Measurements from ENCODE around the gene YAE1. TPM values are rescaled to one million over a fixed set of nuclear protein-coding genes. Genes with fewer than 3 reads are reported as not detected.
"Not testable (repeated sequence)": the region's sequence is repeated elsewhere in the genome, so short reads cannot be mapped to it uniquely, and the experiment has no call there.

Gene YAE1
- total RNA-seq, 1 donor from 2014 or later: 20.9 TPM

- TF ChIP-seq, protein P1, sequence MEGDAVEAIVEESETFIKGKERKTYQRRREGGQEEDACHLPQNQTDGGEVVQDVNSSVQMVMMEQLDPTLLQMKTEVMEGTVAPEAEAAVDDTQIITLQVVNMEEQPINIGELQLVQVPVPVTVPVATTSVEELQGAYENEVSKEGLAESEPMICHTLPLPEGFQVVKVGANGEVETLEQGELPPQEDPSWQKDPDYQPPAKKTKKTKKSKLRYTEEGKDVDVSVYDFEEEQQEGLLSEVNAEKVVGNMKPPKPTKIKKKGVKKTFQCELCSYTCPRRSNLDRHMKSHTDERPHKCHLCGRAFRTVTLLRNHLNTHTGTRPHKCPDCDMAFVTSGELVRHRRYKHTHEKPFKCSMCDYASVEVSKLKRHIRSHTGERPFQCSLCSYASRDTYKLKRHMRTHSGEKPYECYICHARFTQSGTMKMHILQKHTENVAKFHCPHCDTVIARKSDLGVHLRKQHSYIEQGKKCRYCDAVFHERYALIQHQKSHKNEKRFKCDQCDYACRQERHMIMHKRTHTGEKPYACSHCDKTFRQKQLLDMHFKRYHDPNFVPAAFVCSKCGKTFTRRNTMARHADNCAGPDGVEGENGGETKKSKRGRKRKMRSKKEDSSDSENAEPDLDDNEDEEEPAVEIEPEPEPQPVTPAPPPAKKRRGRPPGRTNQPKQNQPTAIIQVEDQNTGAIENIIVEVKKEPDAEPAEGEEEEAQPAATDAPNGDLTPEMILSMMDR (conservative IDR thresholded peaks at IDR 0.05; ENCODE audit: low read depth, low read length): no peak
- H3K4me3 ChIP-seq (ENCODE audit: low read depth, low read length): no peak overlapping the region
- no peak for DNase-seq (ENCODE audit: low read depth)
These were observed 30.5 kb upstream of the YAE1 start for GRCh38 chr7:39535720-39536119.

- DNase-seq (ENCODE audit: low read depth): no peak
These were observed 29.3 kb upstream of the YAE1 start for GRCh38 chr7:39536951-39537350.

DNA sequence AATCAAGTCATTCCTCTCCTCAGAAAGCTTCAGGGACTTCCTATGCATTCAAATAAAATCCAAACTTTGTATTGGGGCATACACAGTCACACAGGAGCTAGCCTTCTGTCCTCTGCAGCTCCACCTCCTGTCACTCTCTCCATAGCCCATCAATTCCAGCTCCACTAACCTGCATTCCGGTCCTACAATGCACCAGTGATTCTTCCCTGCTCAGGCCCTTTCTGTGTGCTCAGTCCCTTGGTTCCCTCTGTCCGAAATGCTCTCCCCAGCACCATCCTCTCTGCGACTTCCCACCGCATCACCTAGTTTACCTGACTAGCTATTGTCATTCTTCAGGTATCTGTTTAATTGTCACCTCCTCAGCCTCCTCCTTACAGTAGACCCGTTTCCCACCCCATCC lies 26.4 kb upstream of the YAE1 start:
- TF ChIP-seq, protein P1 (conservative IDR thresholded peaks at IDR 0.05; ENCODE audit: low read depth, low read length): no peak
- DNase-seq (ENCODE audit: low read depth): no peak
- H3K4me3 ChIP-seq (ENCODE audit: low read depth, low read length): no peak overlapping the region

More at GRCh38 chr7:39536951-39537350, 29.3 kb upstream of the YAE1 start:
- TF ChIP-seq, protein P1 (conservative IDR thresholded peaks at IDR 0.05; ENCODE audit: low read depth, low read length): no peak
- no peak overlapping the region for H3K4me3 ChIP-seq (ENCODE audit: low read depth, low read length)

DNA sequence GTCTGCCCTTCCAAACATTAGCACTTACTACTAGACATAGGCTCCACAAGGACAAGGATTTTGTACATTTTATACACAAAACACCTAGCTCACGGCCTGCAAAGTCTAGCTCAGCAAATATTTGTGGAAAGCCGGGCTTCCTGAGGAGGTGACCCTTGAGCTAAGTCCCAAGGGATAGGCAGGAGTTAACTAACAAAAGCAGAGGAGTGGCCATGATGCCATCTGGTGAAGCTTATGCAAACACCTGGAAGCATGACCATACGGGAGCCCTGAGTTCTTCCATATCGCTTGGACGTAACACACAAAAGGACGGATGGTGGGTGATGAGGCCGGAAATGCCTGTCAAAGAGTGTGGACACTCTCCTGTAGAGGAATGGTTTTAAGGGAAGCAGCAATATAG lies 25.9 kb upstream of the YAE1 start:
- H3K4me3 ChIP-seq (ENCODE audit: low read depth, low read length): no peak overlapping the region
- TF ChIP-seq, protein P1 (conservative IDR thresholded peaks at IDR 0.05; ENCODE audit: low read depth, low read length): no peak
- DNase-seq (ENCODE audit: low read depth): no peak

- no peak overlapping the region for H3K4me3 ChIP-seq (ENCODE audit: low read depth, low read length)
- TF ChIP-seq, protein P1 (conservative IDR thresholded peaks at IDR 0.05; ENCODE audit: low read depth, low read length): no peak
- no peak for DNase-seq (ENCODE audit: low read depth)
These were observed 24.7 kb upstream of the YAE1 start for GRCh38 chr7:39541511-39541910.

- not testable (repeated sequence) for DNase-seq (ENCODE audit: low read depth); H3K4me3 ChIP-seq (ENCODE audit: low read depth, low read length)
These were observed 21.4 kb upstream of the YAE1 start for GRCh38 chr7:39544774-39545173.

- TF ChIP-seq, protein P1 (conservative IDR thresholded peaks at IDR 0.05; ENCODE audit: low read depth, low read length): no peak
- DNase-seq (ENCODE audit: low read depth): no peak
- H3K4me3 ChIP-seq (ENCODE audit: low read depth, low read length): no peak overlapping the region
These were observed 18.9 kb upstream of the YAE1 start for GRCh38 chr7:39547336-39547735.

DNA sequence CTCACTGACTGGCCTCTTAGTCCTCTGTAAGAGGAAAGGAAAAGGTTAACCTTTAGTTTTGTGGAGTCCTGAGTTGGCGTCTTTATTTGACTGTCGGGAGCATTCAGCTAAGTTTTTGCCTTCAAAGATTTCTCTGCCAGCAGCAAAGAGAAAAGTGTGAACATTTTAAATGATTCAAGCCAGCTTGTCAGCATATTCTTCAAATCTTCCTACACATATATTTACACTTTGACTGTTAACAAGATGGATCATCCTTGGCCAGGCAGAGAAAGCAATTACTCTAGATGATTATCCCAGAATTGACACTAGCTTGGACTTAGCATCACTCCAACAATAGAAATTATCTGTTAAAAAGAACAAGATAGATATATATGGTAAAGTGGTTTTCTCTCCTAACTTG lies 15.8 kb upstream of the YAE1 start:
- no peak for DNase-seq (ENCODE audit: low read depth)
- H3K4me3 ChIP-seq (ENCODE audit: low read depth, low read length): no peak overlapping the region
- TF ChIP-seq, protein P1 (conservative IDR thresholded peaks at IDR 0.05; ENCODE audit: low read depth, low read length): no peak

Data from epithelial cell of proximal tubule (primary cell).